Adipocyte (in vitro differentiated cells): ENCODE results near the gene BATF2.
"Not testable (repeated sequence)": the region's sequence is repeated elsewhere in the genome, so short reads cannot be mapped to it uniquely, and the experiment has no call there.

ENCODE experiments used
- DNase-seq: peaks from one replicate; pipeline ENCODE4 v3.0.0-alpha.2; 2015; ENCODE audit warnings: low read depth
- H3K27me3 ChIP-seq: replicated peaks from 2 replicates; pipeline ENCODE4 v1.7.0; 2013; ENCODE audit warnings: mild to moderate bottlenecking, low read length, moderate library complexity; ENCODE audit not compliant: control insufficient read depth, insufficient read depth
- H3K36me3 ChIP-seq: 2 replicates; pipeline ENCODE4 v1.7.0; 2013; ENCODE audit warnings: low read length, mild to moderate bottlenecking, moderate library complexity; ENCODE audit not compliant: control insufficient read depth, insufficient read depth, severe bottlenecking
- H3K4me1 ChIP-seq: 2 replicates; pipeline ENCODE4 v1.7.0; 2013; ENCODE audit warnings: mild to moderate bottlenecking, low read length, moderate library complexity; ENCODE audit not compliant: control insufficient read depth, insufficient read depth
- H3K4me3 ChIP-seq: 2 replicates; pipeline ENCODE4 v1.7.0; 2013; ENCODE audit warnings: mild to moderate bottlenecking, low read length, moderate library complexity
- H3K9ac ChIP-seq: 2 replicates; pipeline ENCODE4 v1.7.0; 2013; ENCODE audit warnings: mild to moderate bottlenecking, low read length, moderate library complexity
- H3K9me3 ChIP-seq: 2 replicates; pipeline ENCODE4 v1.7.0; 2013; ENCODE audit warnings: mild to moderate bottlenecking, low read length, moderate library complexity; ENCODE audit not compliant: control insufficient read depth

The BATF2 gene

DNA sequence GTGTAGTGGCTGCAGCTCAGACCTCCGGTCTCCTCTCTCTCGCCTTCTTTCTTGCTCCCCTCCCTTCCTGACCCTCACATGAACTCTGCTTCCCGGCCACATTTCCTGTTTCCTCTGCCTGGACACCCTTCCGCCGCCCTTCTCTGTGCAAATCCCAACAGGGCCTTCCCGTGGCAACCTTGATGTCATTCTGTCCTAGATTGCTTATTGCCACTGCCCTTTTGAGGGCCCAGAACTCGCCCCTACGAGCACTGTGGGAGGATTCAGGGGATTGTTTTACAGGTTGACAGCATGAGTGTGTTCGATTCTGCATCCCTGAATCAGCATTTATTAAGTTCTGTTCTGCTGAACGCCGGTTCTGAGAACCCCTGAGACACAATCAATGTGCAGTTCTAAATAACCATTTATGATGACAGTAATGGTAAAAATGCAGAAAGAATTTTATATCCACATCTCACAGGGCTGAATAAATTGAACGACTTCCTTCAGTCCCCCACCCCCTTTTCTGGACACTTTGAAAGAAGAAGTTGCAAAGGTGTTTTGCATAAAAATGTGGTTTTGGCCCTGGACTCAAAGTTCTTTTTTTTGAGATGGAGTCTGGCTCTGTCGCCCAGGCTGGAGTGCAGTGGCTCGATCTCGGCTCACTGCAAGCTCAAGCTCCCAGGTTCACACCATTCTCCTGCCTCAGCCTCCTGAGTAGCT lies 6.4 kb downstream of the BATF2 start:
- DNase-seq = no peak

DNA sequence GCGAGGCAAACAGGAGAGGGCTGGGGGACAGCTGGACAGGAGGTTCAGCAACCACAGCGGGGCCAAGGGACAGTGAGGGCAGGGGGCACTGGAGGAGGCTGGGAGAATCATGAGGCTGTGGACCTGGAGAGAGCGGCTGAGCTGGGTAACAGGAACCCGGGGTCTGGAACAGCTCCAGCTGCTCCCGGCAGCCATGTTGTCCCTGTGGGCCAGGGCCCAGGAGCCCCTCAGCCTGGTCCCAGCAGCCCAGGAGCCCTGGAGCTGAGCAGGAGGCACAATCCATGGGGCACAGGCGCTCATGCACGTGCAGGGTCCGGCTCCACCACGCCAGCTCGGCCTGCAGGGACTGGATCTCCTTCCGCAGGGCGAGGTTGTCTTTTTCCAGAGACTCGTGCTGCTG lies 7.4 kb downstream of the BATF2 start:
- DNase-seq = no peak
- H3K9ac ChIP-seq = no peak overlapping the region
- no peaks in the 10 kb centered on the region for H3K27me3 ChIP-seq
- H3K4me1 ChIP-seq = peaks cover 6% of the 10 kb centered on the region
- H3K36me3 ChIP-seq = no peaks in the 10 kb centered on the region
- H3K9me3 ChIP-seq = no peaks in the 10 kb centered on the region
- no peak overlapping the region for H3K4me3 ChIP-seq

More for the DNA sequence above, 6.4 kb downstream of the BATF2 start:
- no peaks in the 10 kb centered on the region for H3K27me3 ChIP-seq
- no peak overlapping the region for H3K4me3 ChIP-seq
- H3K36me3 ChIP-seq = no peaks in the 10 kb centered on the region
- H3K4me1 ChIP-seq = peaks cover 6% of the 10 kb centered on the region
- H3K9me3 ChIP-seq = no peaks in the 10 kb centered on the region
- no peak overlapping the region for H3K9ac ChIP-seq

DNA sequence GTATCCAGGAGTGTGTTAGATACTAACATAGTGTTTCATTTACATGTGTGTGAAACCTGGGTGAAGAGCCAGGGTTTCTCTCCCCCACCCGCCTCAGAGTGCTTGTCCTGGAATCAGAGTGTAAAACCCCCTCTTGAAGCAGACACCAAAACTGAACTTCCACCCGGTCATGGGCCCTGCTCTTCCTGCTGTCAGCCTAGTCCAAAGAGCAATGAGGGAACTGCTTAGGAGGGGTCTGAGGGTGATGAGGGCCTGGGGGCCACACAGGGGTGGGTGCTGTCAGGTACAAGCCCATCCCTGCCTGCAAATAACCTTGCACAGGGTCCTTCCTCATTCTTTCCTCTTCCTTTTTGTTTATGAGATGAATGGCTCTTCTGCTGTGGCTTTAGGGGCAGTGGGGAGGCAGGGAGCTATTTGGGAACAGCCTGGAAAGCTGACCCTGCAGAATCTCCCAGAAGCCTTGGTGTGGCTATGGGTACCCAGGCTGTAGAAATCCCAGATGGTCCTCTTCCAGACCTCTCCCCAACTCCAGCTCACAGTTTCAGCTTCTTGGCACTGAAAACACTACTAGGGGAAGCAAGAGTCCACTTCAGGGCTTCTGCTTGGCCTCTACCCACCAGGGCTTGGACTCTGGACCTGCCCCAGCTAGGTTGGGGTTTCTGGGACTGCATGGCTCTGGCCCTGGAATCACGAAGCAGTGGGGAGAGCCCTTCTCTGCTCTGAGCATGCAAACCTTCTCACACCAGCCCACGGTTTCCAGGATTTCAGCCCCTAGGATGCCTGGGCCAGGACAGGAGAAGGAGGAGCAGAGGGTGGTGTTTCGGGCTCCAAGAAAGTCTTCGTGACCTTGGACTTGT lies 8.5 kb downstream of the BATF2 start:
- no peak overlapping the region for H3K9ac ChIP-seq
- no peak overlapping the region for H3K4me3 ChIP-seq
- no peaks in the 10 kb centered on the region for H3K9me3 ChIP-seq
- H3K4me1 ChIP-seq = peaks cover 6% of the 10 kb centered on the region
- no peaks in the 10 kb centered on the region for H3K36me3 ChIP-seq
- no peaks in the 10 kb centered on the region for H3K27me3 ChIP-seq
- no peak for DNase-seq

DNA sequence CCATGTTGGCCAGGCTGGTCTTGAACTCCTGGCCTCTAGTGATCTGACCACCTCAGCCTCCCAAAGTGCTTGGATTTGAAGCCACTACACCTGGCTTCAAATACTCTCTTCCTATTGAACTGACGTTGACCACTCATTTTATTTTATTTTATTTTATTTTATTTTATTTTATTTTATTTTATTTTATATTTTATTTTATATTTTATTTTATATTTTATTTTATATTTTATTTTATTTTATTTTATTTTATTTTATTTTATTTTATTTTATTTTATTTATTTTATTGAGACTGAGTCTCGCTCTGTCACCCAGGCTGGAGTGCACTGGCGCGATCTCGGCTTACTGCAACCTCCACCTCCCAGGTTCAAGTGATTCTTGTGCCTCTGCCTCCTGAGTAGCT lies 13.4 kb downstream of the BATF2 start:
- not testable (repeated sequence) for H3K4me1 ChIP-seq, H3K36me3 ChIP-seq, H3K27me3 ChIP-seq

DNA sequence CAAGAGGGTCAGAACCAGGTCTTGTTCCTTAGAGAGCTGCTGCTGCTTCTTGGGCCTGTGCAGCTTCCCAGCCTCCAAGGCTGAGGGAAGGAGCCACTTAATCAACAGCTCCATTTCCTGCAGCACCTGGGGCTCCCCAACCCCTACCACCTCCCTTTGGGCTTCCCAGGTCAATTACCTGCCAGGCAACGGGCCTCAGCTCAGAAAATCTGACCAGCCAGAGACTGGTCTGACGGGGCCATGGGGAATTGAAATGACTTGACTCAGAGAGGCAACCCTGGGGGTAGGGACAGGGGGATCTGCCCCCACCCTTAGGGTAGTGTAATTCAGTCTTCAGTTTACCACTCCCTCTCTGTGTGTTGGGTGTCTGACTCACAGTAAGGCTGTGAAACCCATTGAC lies 20.1 kb downstream of the BATF2 start:
- no peaks in the 10 kb centered on the region for H3K9me3 ChIP-seq
- DNase-seq = no peak
- peaks cover 6% of the 10 kb centered on the region for H3K4me1 ChIP-seq
- no peaks in the 10 kb centered on the region for H3K36me3 ChIP-seq
- H3K4me3 ChIP-seq = no peak overlapping the region
- H3K9ac ChIP-seq = no peak overlapping the region
- H3K27me3 ChIP-seq = peaks cover 14% of the 10 kb centered on the region

More for the DNA sequence above, 13.4 kb downstream of the BATF2 start:
- not testable (repeated sequence) for H3K9me3 ChIP-seq, H3K4me3 ChIP-seq, H3K9ac ChIP-seq, DNase-seq

DNA sequence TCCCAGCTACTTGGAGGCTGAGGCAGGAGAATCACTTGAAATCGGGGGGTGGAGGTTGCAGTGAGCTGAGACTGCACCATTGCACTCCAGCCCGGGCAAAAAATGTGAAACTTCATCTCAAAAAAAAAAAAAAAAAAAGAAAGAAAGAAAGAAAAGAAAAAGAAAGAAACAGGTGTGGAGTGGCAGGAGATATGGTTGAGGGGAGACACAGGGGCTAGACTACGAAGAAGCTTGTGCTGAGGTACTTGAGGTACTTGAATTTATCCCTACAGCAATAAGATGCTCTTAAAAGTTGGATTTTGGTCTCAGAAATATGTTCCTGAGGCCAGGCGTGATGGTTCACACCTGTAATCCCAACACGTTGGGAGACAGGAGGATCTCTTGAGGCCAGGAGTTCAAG lies 22.6 kb downstream of the BATF2 start:
- Histone ChIP-seq H3K4me3 (no peak overlapping the region), H3K36me3 (no peaks in the 10 kb centered on the region), H3K9ac (no peak overlapping the region), H3K4me1 (peaks cover 8% of the 10 kb centered on the region), H3K9me3 (no peaks in the 10 kb centered on the region), H3K27me3 (peaks cover 18% of the 10 kb centered on the region)
- no peak for DNase-seq

DNA sequence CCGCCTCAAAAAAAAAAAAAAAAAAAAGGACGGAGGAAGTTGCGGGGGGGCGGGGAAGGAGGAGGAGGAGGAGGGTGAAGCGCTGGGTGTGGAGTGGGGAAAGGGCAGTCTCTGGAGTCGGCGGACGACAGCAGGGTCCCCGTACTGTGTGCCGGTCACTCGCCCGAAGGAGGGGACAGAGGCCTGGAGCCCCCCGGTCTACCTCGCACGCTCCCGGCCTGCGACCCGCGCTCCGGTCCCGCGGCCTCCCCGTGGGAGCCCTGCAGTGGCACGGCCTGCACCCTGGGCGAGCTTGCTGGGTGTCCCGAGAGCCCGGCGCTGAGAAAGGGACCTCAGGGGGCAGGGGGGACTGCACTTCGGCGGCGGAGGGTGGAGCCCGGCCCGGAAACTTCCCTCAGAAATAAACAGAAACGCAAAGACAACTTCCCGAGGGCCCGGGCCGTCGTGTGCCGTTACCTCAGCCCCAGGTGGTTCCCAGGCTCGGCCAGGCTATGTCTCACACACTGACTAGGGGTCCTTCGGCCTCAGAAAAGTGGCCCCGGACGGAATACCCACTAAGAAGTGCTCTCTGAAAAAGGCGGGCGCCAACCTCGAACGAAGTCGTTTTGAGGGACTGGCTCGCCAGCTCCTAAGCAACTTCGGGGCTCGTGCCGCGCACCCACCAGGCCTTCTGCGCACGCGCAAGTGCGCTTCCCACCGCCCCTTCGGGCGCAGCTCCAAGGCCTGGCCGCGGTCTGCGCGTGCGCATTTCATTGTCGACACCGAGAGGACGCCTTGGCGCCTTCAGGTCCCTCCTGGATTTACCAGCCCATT lies 25.1 kb downstream of the BATF2 start, which contains the start of gene MAJIN:
Gene MAJIN (minus strand): TSS at position 688 of the 813 bp plus-strand sequence. CDS start 12,703 bp downstream, outside the sequence.
- H3K27me3 ChIP-seq = peaks cover 13% of the 10 kb centered on the region
- H3K9me3 ChIP-seq = no peaks in the 10 kb centered on the region
- no peak for DNase-seq
- peak within 1 kb of the TSS; percentile 49 for H3K9ac ChIP-seq
- peak within 1 kb of the TSS; percentile 66 for H3K4me3 ChIP-seq
- H3K36me3 ChIP-seq = no peaks in the 10 kb centered on the region
- H3K4me1 ChIP-seq = peaks cover 8% of the 10 kb centered on the region

DNA sequence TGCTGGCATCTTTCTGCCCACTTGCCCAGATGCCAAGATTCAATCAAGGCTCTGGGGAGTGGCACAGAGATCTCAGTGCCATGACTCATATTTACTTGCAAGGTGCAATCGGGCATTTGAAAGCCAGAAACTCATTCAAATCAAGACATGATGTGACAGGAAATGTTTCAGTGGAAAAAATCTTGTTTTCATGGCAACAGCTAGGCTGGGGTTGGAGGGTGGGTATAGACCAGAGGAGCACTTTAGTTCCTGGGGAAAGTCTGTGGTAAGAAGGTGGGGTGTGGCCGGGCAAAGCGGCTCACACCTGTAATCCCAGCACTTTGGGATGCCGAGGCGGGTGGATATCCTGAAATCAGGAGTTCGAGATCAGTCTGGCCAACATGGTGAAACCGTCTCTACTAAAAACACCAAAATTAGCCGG lies 26.0 kb downstream of the BATF2 start:
- Histone ChIP-seq H3K4me3 (no peak overlapping the region), H3K4me1 (peaks cover 8% of the 10 kb centered on the region), H3K9ac (no peak overlapping the region), H3K27me3 (peaks cover 10% of the 10 kb centered on the region), H3K36me3 (no peaks in the 10 kb centered on the region), H3K9me3 (no peaks in the 10 kb centered on the region)
- no peak for DNase-seq

DNA sequence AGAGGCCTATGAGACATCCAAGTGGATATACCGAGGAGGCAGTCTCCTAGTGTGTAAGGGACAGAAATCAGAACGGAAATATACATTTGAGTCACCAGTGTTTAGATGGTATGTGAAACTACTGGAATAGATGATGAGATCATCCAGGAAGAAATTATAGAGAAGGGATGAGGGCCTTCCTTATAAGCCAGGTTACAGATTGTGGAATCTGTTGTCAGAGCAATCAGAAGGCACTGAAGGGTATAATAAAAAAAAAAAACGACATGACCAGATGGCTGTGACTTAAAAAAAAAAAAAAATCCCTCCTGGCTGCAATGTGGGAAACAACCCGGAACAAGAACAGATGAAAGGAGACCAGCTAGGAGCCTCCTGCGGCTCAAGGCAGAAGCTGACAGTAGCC lies 27.6 kb downstream of the BATF2 start:
- H3K36me3 ChIP-seq = no peaks in the 10 kb centered on the region
- no peaks in the 10 kb centered on the region for H3K9me3 ChIP-seq
- H3K27me3 ChIP-seq = peaks cover 10% of the 10 kb centered on the region
- H3K4me1 ChIP-seq = peaks cover 8% of the 10 kb centered on the region
- H3K4me3 ChIP-seq = no peak overlapping the region
- DNase-seq = peak; percentile 34
- no peak overlapping the region for H3K9ac ChIP-seq

DNA sequence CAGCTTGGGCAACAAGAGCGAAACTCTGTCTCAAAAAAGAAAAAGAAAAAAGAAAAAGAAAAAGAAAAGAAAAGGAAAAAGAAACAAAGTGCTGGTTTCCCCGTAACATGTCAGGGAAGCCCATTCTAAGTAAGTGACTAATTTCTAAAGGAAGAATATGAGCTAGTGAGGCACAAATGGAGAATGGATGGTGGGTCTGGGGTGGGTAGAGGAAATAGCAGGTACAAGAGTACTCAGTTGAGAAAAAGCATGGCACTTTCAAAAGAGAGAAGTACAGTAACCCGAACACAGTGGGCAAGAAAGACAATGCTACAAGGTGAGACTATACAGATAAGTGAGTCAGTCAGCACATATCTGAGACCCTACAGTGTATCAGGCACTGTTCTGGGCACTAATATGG lies 29.4 kb downstream of the BATF2 start:
- Histone ChIP-seq H3K4me1 (peaks cover 8% of the 10 kb centered on the region), H3K4me3 (no peak overlapping the region), H3K9me3 (no peaks in the 10 kb centered on the region), H3K9ac (no peak overlapping the region), H3K36me3 (no peaks in the 10 kb centered on the region), H3K27me3 (peaks cover 10% of the 10 kb centered on the region)
- no peak for DNase-seq
